Putamen (tissue), 1 donor: ENCODE measurements around the gene NRM.
"Not testable (repeated sequence)": the region's sequence is repeated elsewhere in the genome, so short reads cannot be mapped to it uniquely, and the experiment has no call there.

ENCODE experiments used
- DNase-seq: peaks from one replicate; pipeline ENCODE4 v3.0.0-alpha.2; 2016; ENCODE audit warnings: low spot score

NRM gene

DNA sequence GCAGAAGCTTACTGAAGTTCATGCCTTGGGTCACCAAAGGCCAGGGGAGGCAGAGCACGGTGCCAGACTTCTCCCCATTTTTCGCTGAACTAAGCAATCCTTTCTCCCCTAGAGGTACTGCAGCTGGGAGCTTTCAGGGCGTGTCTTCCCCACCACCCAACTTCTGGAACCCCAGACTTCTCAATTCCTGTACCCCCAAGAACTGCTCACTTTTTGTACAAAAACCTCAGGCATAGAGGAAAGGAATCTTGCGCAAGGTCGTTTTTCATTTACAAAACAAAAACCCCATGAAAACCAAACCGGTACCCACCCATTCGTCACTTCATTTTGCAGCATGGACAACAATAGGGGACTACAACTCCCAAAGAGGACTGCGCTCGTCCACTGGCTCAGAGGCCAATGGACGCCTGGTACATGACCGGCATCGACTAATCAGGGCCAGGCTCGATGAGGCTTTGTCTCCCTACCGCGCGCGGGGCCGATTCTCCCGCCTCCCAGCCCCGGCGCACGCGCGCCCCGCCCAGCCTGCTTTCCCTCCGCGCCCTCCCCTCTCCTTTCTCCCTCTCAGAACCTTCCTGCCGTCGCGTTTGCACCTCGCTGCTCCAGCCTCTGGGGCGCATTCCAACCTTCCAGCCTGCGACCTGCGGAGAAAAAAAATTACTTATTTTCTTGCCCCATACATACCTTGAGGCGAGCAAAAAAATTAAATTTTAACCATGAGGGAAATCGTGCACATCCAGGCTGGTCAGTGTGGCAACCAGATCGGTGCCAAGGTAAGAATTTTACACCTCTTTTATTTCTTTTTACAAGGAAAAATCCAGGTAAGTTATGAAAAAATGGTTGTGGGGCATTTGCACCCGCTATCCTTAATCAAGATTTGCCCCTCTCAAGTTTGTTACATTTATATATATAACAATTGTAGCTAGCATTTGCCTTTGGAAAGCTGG is 29.3 kb upstream of the NRM start, which contains the start of gene TUBB:
Gene TUBB, plus strand, starts transcription at position 562 of the 947 bp plus-strand sequence. Its CDS starts 155 bp downstream, at position 717.
- peak; percentile 99 for DNase-seq

DNA sequence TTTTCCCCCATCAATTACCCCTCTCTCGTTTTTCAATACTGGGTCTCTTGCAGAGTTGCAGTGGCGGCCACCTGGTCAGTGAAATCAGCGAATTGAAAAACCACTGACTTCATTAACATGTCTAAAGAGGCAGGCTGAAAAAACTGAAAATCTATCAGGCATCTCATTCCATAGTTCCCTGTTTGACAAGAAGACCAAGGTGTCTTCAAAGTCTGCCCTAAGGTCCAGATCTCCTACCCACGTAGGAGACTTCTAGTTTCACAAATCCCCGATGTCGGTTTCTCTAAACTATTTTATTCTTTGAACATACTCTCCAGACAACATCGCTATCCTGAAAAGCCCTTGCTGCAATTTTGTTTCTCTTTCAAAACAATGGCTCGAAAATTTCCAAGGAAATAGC is 28.6 kb upstream of the NRM start:
- no peak for DNase-seq

GRCh38 chr6:30717845-30718720 is 27.3 kb upstream of the NRM start:
- not testable (repeated sequence) for DNase-seq

GRCh38 chr6:30717129-30717844 is 26.5 kb upstream of the NRM start, which contains the start of gene MDC1:
Gene MDC1, minus strand, starts transcription at chr6:30717281. Its CDS starts 2,106 bp downstream, at chr6:30715175.
- DNase-seq: peak; percentile 99

DNA sequence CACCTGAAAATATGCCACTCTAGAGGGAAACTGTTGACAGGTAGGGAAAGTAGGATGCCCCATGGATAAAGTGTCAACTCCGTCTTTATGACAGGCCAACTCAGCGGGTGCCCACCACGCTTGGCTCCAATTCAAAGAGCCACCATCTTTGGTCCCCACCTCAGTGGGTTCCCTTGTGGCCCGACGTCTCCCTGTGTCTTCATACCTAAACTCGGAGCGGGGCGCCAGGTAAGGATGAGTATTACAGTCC is 26.0 kb upstream of the NRM start:
- DNase-seq: no peak

GRCh38 chr6:30714263-30714662 is 23.5 kb upstream of the NRM start:
- no peak for DNase-seq

DNA sequence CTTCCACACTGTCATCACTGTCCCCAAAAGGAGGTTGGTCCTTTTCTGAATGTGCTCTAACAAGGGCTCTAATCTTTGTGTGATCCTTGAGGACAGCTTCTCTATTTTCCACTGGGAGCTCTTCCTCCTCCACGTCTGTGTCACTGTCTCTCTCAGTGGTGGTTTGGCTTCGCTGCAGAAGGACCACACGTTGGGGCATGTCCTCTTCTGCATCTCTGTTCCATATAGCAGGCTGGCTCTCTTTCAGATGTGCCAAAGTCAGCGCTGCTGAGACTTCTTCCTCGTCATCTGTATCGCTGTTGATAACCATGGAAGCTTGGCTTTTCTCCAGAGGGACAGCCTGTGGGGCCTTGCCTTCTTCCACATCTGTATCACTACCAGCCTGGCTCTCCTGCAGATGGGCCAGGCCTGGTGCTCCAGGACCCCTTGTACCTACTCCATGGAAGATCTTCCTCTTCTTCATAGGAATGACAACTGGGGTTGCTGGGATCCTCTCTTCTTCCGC is 21.7 kb upstream of the NRM start:
- DNase-seq: no peak

GRCh38 chr6:30711758-30712380 is 21.1 kb upstream of the NRM start:
- DNase-seq: no peak

- DNase-seq: no peak
Observed at GRCh38 chr6:30709101-30709868, 18.5 kb upstream of the NRM start.

DNA sequence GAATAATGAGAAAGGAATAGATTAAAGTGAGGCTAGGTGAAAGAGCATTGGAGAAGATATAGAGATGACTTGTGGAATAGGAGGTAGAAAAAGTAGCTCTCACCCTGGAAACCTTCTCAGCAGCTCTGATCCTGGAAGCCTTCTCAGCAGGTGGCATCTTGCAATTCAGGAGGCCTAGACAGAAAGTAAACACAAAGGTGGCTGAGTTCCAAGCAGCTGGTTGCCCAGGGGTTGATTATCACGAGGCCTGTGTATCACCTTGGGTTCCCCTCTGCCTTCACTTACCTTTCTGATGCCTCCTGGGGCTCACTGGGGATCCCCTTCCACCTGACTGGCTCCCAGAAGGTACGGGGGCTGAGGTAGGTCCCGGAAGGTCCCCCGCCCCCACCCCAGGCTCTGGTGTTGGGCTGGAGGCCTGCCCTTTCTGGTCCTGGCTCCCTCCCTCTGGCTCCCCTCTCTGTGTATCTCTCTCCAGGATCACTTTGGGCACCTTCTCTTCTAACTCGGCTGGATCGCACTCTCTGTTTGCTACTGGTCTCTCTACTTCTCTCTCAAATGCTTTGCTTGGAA is 16.6 kb upstream of the NRM start:
- DNase-seq: no peak

GRCh38 chr6:30705620-30706019 is 14.8 kb upstream of the NRM start:
- DNase-seq: no peak

DNA sequence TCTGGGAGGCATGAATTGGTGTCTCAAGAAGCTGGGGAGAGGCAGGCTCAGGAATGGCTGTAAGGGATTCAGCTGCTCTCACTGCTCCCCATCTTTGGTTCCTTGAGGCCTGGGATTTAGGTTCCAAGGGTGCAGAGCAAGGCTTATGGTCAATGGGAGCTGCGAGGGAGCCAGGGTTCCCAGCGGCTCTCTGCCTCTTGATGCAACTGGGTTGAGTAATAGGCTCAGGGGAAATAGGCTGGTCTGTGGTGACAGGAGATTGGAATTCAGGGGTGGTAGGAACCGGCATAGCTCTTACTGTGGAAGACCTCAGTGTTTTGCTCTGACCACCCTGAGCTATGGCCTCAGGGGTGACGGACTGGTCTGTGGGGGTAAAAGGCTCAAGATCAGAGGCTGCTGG is 13.0 kb upstream of the NRM start:
- no peak for DNase-seq

GRCh38 chr6:30703011-30703410 is 12.2 kb upstream of the NRM start:
- no peak for DNase-seq

- DNase-seq: no peak
Observed at GRCh38 chr6:30700340-30700739, 9.6 kb upstream of the NRM start.

- no peak for DNase-seq
Observed at GRCh38 chr6:30696432-30696831, 5.6 kb upstream of the NRM start.

- no peak for DNase-seq
Observed at GRCh38 chr6:30691208-30691847, 544 bp upstream of the NRM start.

- no peak for DNase-seq
Observed at GRCh38 chr6:30689985-30690384, 799 bp downstream of the NRM start.

GRCh38 chr6:30689022-30689865 is 1.5 kb downstream of the NRM start:
- no peak for DNase-seq

DNA sequence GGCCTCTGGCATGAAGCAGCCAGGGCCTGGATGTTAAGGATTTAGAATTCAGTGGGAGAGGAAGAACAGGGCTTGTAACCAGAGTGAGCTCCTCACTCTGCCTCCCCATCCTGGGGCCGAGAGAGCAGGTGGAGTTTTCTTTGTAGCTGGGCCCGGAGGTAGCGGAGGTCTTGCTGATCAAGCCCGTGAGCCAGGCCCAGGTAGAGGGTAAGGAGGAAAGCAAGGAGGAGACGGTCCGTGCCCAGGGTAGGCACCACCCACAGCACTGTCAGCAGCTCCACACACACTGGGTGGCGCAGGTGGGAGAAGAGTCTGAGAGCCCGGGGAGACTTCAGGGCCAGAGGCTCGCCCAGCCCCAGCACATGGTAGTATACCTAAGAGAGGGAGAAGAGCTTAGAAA is 2.2 kb downstream of the NRM start:
- DNase-seq: no peak
